NCI-H2081 (cell line): ENCODE data around the gene FAM78A.
"Not testable (repeated sequence)": the region's sequence is repeated elsewhere in the genome, so short reads cannot be mapped to it uniquely, and the experiment has no call there.

Source experiments
- DNase-seq, 2 experiments: peaks; one replicate each; lab custom pipeline; 2025; lab: John Stamatoyannopoulos, UW

Gene FAM78A

GRCh38 chr9:131264231-131264630 is 12.1 kb downstream of the FAM78A start:
- DNase-seq: peak in 1 of 2 experiments; percentile 15

GRCh38 chr9:131263701-131264100 is 12.6 kb downstream of the FAM78A start:
- DNase-seq: no peak

GRCh38 chr9:131263033-131263343 is 13.3 kb downstream of the FAM78A start:
- not testable (repeated sequence) for DNase-seq

- DNase-seq: no peak
Measured at GRCh38 chr9:131262327-131263032, 13.8 kb downstream of the FAM78A start.

- no peak for DNase-seq
Measured at GRCh38 chr9:131260751-131261452, 15.4 kb downstream of the FAM78A start.

GRCh38 chr9:131259916-131260597 is 16.3 kb downstream of the FAM78A start:
- no peak for DNase-seq

- DNase-seq: no peak
Measured at GRCh38 chr9:131259432-131259898, 16.8 kb downstream of the FAM78A start.

GRCh38 chr9:131258698-131259431 is 17.4 kb downstream of the FAM78A start:
- no peak for DNase-seq

- no peak for DNase-seq
Measured at GRCh38 chr9:131258186-131258585, 18.1 kb downstream of the FAM78A start.

GRCh38 chr9:131257266-131258025 is 18.9 kb downstream of the FAM78A start:
- no peak for DNase-seq

- no peak for DNase-seq
Measured at GRCh38 chr9:131255676-131256197, 20.6 kb downstream of the FAM78A start.

GRCh38 chr9:131254626-131255025 is 21.7 kb downstream of the FAM78A start:
- no peak for DNase-seq

- DNase-seq: no peak
Measured at GRCh38 chr9:131253891-131254491, 22.3 kb downstream of the FAM78A start.

GRCh38 chr9:131252120-131252519 is 24.2 kb downstream of the FAM78A start:
- no peak for DNase-seq

- no peak for DNase-seq
Measured at GRCh38 chr9:131246618-131247017, 29.7 kb downstream of the FAM78A start.

- not testable (repeated sequence) for DNase-seq
Measured at GRCh38 chr9:131244331-131244730, 32.0 kb downstream of the FAM78A start.

GRCh38 chr9:131240047-131240921 is 36.0 kb downstream of the FAM78A start:
- no peak for DNase-seq

GRCh38 chr9:131239161-131239975 is 36.9 kb downstream of the FAM78A start:
- no peak for DNase-seq
